Lower leg skin (tissue), 3 donors: ENCODE measurements around the gene BTNL9.

Experiments used
- CTCF ChIP-seq, 3 donors: fragments of 450-650 bp; IDR thresholded peaks; one replicate each; pipeline ENCODE4 v1.5.1; 2016; ENCODE audit warnings: antibody characterized with exemption in 3 of 3, mild to moderate bottlenecking in 3 of 3, moderate library complexity in 2 of 3
- POLR2A ChIP-seq, 2 donors: fragments of 450-650 bp; IDR thresholded peaks; one replicate each; pipeline ENCODE4 v1.6.1; 2016 to 2017; ENCODE audit warnings: antibody characterized with exemption in 2 of 2, mild to moderate bottlenecking in 1 of 2, moderate library complexity in 1 of 2

- TF ChIP-seq CTCF (IDR thresholded peaks at IDR 0.05) (no peak), POLR2A (IDR thresholded peaks at IDR 0.05) (no peak)
Measured at GRCh38 chr5:181107699-181108098, 67.6 kb downstream of the BTNL9 start.
